Endothelial cell of umbilical vein (primary cell): ENCODE measurements around the gene ECI1.

Experiments used
- EZH2 ChIP-seq: IDR thresholded peaks from 2 replicates; pipeline ENCODE4 v1.6.1; 2012; ENCODE audit warnings: borderline replicate concordance, low read depth, mild to moderate bottlenecking, moderate library complexity, low read length, inconsistent platforms; ENCODE audit not compliant: severe bottlenecking
- FOS ChIP-seq: IDR thresholded peaks from 2 replicates; pipeline ENCODE4 v1.6.1; 2011; ENCODE audit warnings: mild to moderate bottlenecking, low read length, moderate library complexity, borderline replicate concordance; ENCODE audit not compliant: insufficient read depth
- POLR2A ChIP-seq: IDR thresholded peaks from 2 replicates; pipeline ENCODE4 v1.6.1; 2012; ENCODE audit warnings: low read depth, mild to moderate bottlenecking, control low read depth, low read length
- POLR2AphosphoS5 ChIP-seq: IDR thresholded peaks from 2 replicates; pipeline ENCODE4 v1.6.1; 2012; ENCODE audit warnings: low read depth, mild to moderate bottlenecking, control low read depth, low read length, moderate library complexity; ENCODE audit not compliant: insufficient read depth
- TF ChIP-seq, protein P1 (sequence below), 2 donors: IDR thresholded peaks; 1 replicate in 1 of 2; 2 replicates in 1 of 2; pipeline ENCODE4 v1.5.1; 2011; ENCODE audit warnings: low read length in 2 of 2, mild to moderate bottlenecking in 2 of 2, moderate library complexity in 2 of 2, control low read depth in 1 of 2, inconsistent platforms in 1 of 2, low read depth in 1 of 2; ENCODE audit not compliant: insufficient read depth in 1 of 2; ENCODE audit errors: extremely low read depth in 1 of 2

DNA sequence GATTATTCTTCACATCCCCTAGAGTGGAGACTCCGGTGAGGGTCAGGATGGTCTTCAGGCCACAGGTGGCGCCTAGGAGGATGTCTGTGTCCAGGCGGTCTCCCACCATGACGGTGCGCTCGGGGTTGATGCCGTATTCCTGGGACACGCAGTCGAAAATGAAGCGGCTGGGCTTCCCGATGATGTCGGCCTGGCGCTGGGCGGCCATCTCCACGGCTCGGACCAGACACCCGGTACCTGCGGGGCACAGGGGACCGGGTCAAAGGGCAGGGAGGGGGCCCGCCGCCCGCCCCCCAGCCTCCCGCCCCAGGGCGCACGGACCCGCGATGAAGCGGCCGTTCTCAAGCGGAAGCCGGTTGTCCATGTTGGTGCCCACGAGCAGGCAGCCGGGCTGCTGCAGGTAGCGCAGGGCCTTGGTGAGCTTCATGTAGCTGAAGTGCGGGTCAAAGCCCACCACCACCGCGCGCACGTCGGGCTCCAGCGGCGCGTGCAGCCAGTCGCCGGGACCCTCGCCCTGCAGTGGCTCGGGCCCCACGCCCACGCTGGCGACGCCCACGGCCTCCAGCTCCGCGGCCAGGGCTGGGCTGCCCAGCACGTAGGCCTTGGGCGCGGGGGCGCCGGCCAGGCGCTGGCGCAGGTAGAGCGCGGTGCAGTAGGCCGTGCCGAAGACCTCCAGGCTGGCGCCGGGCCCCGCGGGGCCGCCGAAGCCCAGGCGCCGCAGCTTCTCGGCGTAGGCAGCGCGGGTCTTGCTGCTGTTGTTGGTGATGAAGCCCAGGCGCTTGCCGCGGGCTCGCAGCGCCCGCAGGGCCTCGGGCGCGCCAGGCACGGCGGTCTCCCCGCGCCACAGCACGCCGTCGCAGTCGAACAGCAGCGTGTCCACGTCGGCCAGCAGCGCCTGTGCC is 37.3 kb downstream of the ECI1 start:
- TF ChIP-seq, protein P1, sequence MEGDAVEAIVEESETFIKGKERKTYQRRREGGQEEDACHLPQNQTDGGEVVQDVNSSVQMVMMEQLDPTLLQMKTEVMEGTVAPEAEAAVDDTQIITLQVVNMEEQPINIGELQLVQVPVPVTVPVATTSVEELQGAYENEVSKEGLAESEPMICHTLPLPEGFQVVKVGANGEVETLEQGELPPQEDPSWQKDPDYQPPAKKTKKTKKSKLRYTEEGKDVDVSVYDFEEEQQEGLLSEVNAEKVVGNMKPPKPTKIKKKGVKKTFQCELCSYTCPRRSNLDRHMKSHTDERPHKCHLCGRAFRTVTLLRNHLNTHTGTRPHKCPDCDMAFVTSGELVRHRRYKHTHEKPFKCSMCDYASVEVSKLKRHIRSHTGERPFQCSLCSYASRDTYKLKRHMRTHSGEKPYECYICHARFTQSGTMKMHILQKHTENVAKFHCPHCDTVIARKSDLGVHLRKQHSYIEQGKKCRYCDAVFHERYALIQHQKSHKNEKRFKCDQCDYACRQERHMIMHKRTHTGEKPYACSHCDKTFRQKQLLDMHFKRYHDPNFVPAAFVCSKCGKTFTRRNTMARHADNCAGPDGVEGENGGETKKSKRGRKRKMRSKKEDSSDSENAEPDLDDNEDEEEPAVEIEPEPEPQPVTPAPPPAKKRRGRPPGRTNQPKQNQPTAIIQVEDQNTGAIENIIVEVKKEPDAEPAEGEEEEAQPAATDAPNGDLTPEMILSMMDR (IDR thresholded peaks at IDR 0.05; ENCODE audit: extremely low read depth in 1 of 2, insufficient read depth in 1 of 2, low read depth in 1 of 2, low read length in 2 of 2), result no peak
- TF ChIP-seq POLR2A (peak; percentile 11), POLR2AphosphoS5 (no peak), EZH2 (no peak), FOS (no peak)
